ENCODE data around the gene C5orf47. TPM values are rescaled to one million over a fixed set of nuclear protein-coding genes. Genes with fewer than 3 reads are reported as not detected.

C5orf47 gene
- polyA plus RNA-seq, 1 of the 3 experiments (the other 2 are of a cell fraction) = not detected

DNA sequence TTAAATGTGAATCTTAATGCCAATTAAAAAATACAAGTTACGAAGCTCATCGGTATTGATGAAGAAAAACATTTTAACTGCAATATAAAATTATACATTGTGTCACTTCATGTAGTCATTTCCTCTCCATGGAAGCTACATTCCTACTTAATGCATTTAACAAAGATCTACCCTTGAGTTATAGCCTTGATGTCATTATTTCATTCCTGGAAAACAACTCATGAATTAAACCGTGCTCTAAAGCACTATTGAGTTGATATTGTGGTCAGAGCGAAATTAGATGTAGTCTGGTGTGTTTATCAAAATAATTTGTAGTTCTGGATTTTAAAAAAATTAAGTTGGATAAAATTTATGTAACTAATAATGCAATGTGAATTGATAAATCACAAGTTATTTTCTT, 11.1 kb downstream of the C5orf47 start:
- Histone ChIP-seq H3K9me3 (no peaks in the 10 kb centered on the region), H3K9ac (no peak overlapping the region), H3K4me2 (no peak overlapping the region), H2AFZ (ENCODE audit: low read depth) (no peak overlapping the region; the same call in 1 of the 2 replicates), H4K20me1 (ENCODE audit: insufficient read depth) (no peaks in the 10 kb centered on the region), H3K36me3 (replicated peaks in 1 of 2; ENCODE audit: control insufficient read depth in 1 of 2, insufficient read depth in 2 of 2, low read length in 1 of 2) (no peaks in the 10 kb centered on the region), H3K27ac (ENCODE audit: low read depth in 2 of 2, low read length in 1 of 2) (no peak overlapping the region), H3K79me2 (ENCODE audit: insufficient read depth) (no peaks in the 10 kb centered on the region), H3K4me1 (ENCODE audit: control insufficient read depth in 1 of 2, insufficient read depth in 2 of 2, low read depth in 1 of 2, low read length in 1 of 2) (no peaks in the 10 kb centered on the region), H3K27me3 (ENCODE audit: insufficient read depth) (no peaks in the 10 kb centered on the region), H3K4me3 (ENCODE audit: low read depth in 2 of 2, low read length in 1 of 2) (no peak overlapping the region), H3F3A (replicated peaks; ENCODE audit: insufficient read depth) (no peaks in the 10 kb centered on the region), H3K9me2 (no peaks in the 10 kb centered on the region)
- DNase-seq = no peak
- ChIA-PET POLR2A (no interaction called here), CTCF (interaction anchor here (1.5 kb wide), 1 partner anchor 317 kb away, joined by 3 read pairs; no protein-coding TSS in a partner anchor)
- TF ChIP-seq YY1 (IDR thresholded peaks at IDR 0.05; ENCODE audit: low read depth) (no peak), CTCF (IDR thresholded peaks at IDR 0.05) (no peak), USF2 (IDR thresholded peaks at IDR 0.05; ENCODE audit: borderline replicate concordance, low read depth, low read length) (no peak), MXI1 (IDR thresholded peaks at IDR 0.05; ENCODE audit: low read depth, low read length) (no peak), ZBTB33 (IDR thresholded peaks at IDR 0.05; ENCODE audit: borderline replicate concordance, low read depth) (no peak)
- TF ChIP-seq, protein P1, sequence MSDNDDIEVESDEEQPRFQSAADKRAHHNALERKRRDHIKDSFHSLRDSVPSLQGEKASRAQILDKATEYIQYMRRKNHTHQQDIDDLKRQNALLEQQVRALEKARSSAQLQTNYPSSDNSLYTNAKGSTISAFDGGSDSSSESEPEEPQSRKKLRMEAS (IDR thresholded peaks at IDR 0.05; ENCODE audit: low read depth) = no peak
- TF ChIP-seq, protein P2, sequence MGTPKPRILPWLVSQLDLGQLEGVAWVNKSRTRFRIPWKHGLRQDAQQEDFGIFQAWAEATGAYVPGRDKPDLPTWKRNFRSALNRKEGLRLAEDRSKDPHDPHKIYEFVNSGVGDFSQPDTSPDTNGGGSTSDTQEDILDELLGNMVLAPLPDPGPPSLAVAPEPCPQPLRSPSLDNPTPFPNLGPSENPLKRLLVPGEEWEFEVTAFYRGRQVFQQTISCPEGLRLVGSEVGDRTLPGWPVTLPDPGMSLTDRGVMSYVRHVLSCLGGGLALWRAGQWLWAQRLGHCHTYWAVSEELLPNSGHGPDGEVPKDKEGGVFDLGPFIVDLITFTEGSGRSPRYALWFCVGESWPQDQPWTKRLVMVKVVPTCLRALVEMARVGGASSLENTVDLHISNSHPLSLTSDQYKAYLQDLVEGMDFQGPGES (IDR thresholded peaks at IDR 0.05; ENCODE audit: low read depth, low read length) = no peak
- 26% methylated on average over 4 of the region's 4 CpGs for WGBS (ENCODE audit: low lambda C conversion rate)

DNA sequence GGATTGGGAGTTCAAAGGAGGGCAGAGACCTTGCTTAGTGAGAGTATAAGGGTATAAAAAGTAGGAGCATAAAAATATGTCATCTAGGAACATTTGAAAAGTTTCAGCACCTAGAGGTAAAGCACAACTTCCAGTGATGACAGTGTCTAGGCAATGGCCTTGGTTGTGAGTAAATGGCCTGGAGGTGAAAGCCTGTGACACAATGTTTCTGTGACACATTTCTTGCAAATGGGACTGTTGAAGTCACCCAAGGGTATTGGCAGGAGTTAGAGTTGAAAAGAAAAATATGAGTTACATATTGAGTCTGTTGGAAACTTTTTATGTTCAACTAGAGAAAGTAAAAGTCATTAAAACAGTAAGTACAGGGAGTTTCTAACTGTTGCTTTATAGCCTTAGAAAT, 14.8 kb downstream of the C5orf47 start:
- no peak overlapping the region for H3K9ac ChIP-seq
- no peak overlapping the region for H2AFZ ChIP-seq (ENCODE audit: low read depth)
- no peak for DNase-seq
- H3K9me2 ChIP-seq = no peaks in the 10 kb centered on the region
- no peak overlapping the region for H3K4me3 ChIP-seq (ENCODE audit: low read depth in 2 of 2, low read length in 1 of 2)
- no peaks in the 10 kb centered on the region for H3K27me3 ChIP-seq (ENCODE audit: insufficient read depth)
- no peak overlapping the region for H3K27ac ChIP-seq (ENCODE audit: low read depth in 2 of 2, low read length in 1 of 2)
- H3F3A ChIP-seq (replicated peaks; ENCODE audit: insufficient read depth) = no peaks in the 10 kb centered on the region
- H3K4me1 ChIP-seq (ENCODE audit: control insufficient read depth in 1 of 2, insufficient read depth in 2 of 2, low read depth in 1 of 2, low read length in 1 of 2) = no peaks in the 10 kb centered on the region
- H3K36me3 ChIP-seq (replicated peaks in 1 of 2; ENCODE audit: control insufficient read depth in 1 of 2, insufficient read depth in 2 of 2, low read length in 1 of 2) = no peaks in the 10 kb centered on the region
- H3K79me2 ChIP-seq (ENCODE audit: insufficient read depth) = no peaks in the 10 kb centered on the region
- H3K4me2 ChIP-seq = no peak overlapping the region
- ChIA-PET POLR2A (no interaction called here), CTCF (no interaction called here)
- no peaks in the 10 kb centered on the region for H4K20me1 ChIP-seq (ENCODE audit: insufficient read depth)
- TF ChIP-seq ZBTB33 (IDR thresholded peaks at IDR 0.05; ENCODE audit: borderline replicate concordance, low read depth) = no peak
- TF ChIP-seq GABPA (IDR thresholded peaks at IDR 0.05; ENCODE audit: low read depth) = no peak
- H3K9me3 ChIP-seq = no peaks in the 10 kb centered on the region
